ENCODE measurements around the gene SLC15A5. TPM values are rescaled to one million over a fixed set of nuclear protein-coding genes. Genes with fewer than 3 reads are reported as not detected.

Gene SLC15A5
- total and polyA plus RNA-seq, 2 of the 8 experiments (the other 6 are each of a cell fraction or from before 2014, with no cell fraction given) = not detected

Other genes with a start within 250 kb of the SLC15A5 start
- 414 and 442 TPM in 2 replicates for gene MGST1, start 70.0 kb upstream of the SLC15A5 start, total RNA-seq (2021; fragmentation: NEBNext Ultra II Directional; extraction: Animal tissue kit (Norgen Biotek cat#: 25700))
- 268 and 478 TPM in 2 replicates for gene MGST1, start 70.0 kb upstream of the SLC15A5 start, polyA plus RNA-seq (2011; rRNA removed)

Data from H1 (cell line).